Mesendoderm (in vitro differentiated cells): ENCODE results near the gene SLC6A1.

ENCODE experiments used
- DNase-seq: peaks from one replicate; pipeline ENCODE4 v3.0.0; 2013
- H2AK5ac ChIP-seq: 2 replicates; pipeline ENCODE4 v1.6.1; 2013; ENCODE audit warnings: low read length, inconsistent platforms
- H2BK120ac ChIP-seq: 2 replicates; pipeline ENCODE4 v1.6.1; 2013; ENCODE audit warnings: low read depth, mild to moderate bottlenecking, low read length, moderate library complexity, mixed read lengths
- H2BK15ac ChIP-seq: replicated peaks from 2 replicates; pipeline ENCODE4 v1.6.1; 2013; ENCODE audit warnings: low read depth, mild to moderate bottlenecking, moderate library complexity
- H2BK5ac ChIP-seq: 2 replicates; pipeline ENCODE4 v1.6.1; 2013; ENCODE audit warnings: low read length, inconsistent platforms
- H3K18ac ChIP-seq: 2 replicates; pipeline ENCODE4 v1.6.1; 2013; ENCODE audit warnings: mild to moderate bottlenecking, low read length, mixed read lengths
- H3K23ac ChIP-seq: one replicate; pipeline ENCODE4 v1.6.1; 2013; ENCODE audit warnings: low read length
- H3K27ac ChIP-seq: 2 replicates; pipeline ENCODE4 v1.5.1; 2013; ENCODE audit warnings: low read depth, mild to moderate bottlenecking, inconsistent platforms, low read length, moderate library complexity
- H3K27me3 ChIP-seq: 2 replicates; pipeline ENCODE4 v1.6.1; 2013; ENCODE audit warnings: low read length, control low read depth, mild to moderate bottlenecking, inconsistent platforms; ENCODE audit not compliant: insufficient read depth, poor library complexity
- H3K36me3 ChIP-seq: 2 replicates; pipeline ENCODE4 v1.6.1; 2013; ENCODE audit warnings: low read length, inconsistent platforms; ENCODE audit not compliant: control insufficient read depth, insufficient read depth
- H3K4ac ChIP-seq: one replicate; pipeline ENCODE4 v1.6.1; 2013; ENCODE audit warnings: low read depth, mild to moderate bottlenecking, low read length, moderate library complexity
- H3K4me1 ChIP-seq: 2 replicates; pipeline ENCODE4 v1.6.1; 2013; ENCODE audit warnings: low read depth, low read length, inconsistent platforms; ENCODE audit not compliant: control insufficient read depth
- H3K4me2 ChIP-seq: 2 replicates; pipeline ENCODE4 v1.6.1; 2013; ENCODE audit warnings: low read length
- H3K4me3 ChIP-seq: 2 replicates; pipeline ENCODE4 v1.5.1; 2013; ENCODE audit warnings: mild to moderate bottlenecking, low read length
- H3K56ac ChIP-seq: one replicate; pipeline ENCODE4 v1.6.1; 2013; ENCODE audit warnings: low read length
- H3K79me1 ChIP-seq: 2 replicates; pipeline ENCODE4 v1.6.1; 2013; ENCODE audit warnings: low read length, inconsistent platforms
- H3K79me2 ChIP-seq: 2 replicates; pipeline ENCODE4 v1.6.1; 2013; ENCODE audit warnings: mild to moderate bottlenecking, low read length; ENCODE audit not compliant: control insufficient read depth, insufficient read depth
- H3K9ac ChIP-seq: 2 replicates; pipeline ENCODE4 v1.6.1; 2013; ENCODE audit warnings: low read length, inconsistent platforms
- H4K5ac ChIP-seq: one replicate; pipeline ENCODE4 v1.6.1; 2013; ENCODE audit warnings: low read length
- H4K8ac ChIP-seq: one replicate; pipeline ENCODE4 v1.6.1; 2013; ENCODE audit warnings: low read depth, mild to moderate bottlenecking, control low read depth, low read length, moderate library complexity
- WGBS: extraction: QIAGEN DNeasy Blood & Tissue Kit; methylation state at CpG from one replicate; pipeline ENCODE4 v1.1.7; 2013; ENCODE audit warnings: low lambda C conversion rate, missing lambda C conversion rate; ENCODE audit not compliant: insufficient coverage; ENCODE audit errors: extremely low coverage; 5-methylcytosine and 5-hydroxymethylcytosine counted together

The SLC6A1 gene

GRCh38 chr3:10988001-10988665 is 4.4 kb upstream of the SLC6A1 start:
- Histone ChIP-seq H2BK15ac (no peak overlapping the region), H3K79me1 (no peaks in the 10 kb centered on the region), H3K4me2 (no peak overlapping the region), H2AK5ac (no peak overlapping the region), H3K27me3 (peaks cover 2% of the 10 kb centered on the region), H3K79me2 (no peaks in the 10 kb centered on the region), H3K56ac (peak overlapping the region; percentile 17), H3K36me3 (no peaks in the 10 kb centered on the region), H2BK120ac (no peak overlapping the region), H3K18ac (no peak overlapping the region), H3K23ac (no peak overlapping the region), H3K27ac (peak overlapping the region; percentile 30), H4K5ac (no peak overlapping the region), H2BK5ac (no peak overlapping the region), H3K4me3 (no peak overlapping the region), H3K9ac (no peak overlapping the region), H3K4ac (no peak overlapping the region), H3K4me1 (peaks cover 7% of the 10 kb centered on the region), H4K8ac (no peak overlapping the region)
- WGBS = no CpG with 5 or more reads among the region's 9 CpGs
- no peak for DNase-seq

GRCh38 chr3:10988991-10989484 is 3.5 kb upstream of the SLC6A1 start:
- no CpG with 5 or more reads among the region's 7 CpGs for WGBS
- Histone ChIP-seq H2AK5ac (no peak overlapping the region), H3K79me2 (no peaks in the 10 kb centered on the region), H3K27ac (no peak overlapping the region), H3K4me1 (peaks cover 7% of the 10 kb centered on the region), H2BK5ac (no peak overlapping the region), H2BK120ac (no peak overlapping the region), H3K4me3 (no peak overlapping the region), H3K27me3 (peaks cover 10% of the 10 kb centered on the region), H3K79me1 (no peaks in the 10 kb centered on the region), H3K9ac (no peak overlapping the region), H4K8ac (no peak overlapping the region), H3K4ac (no peak overlapping the region), H3K56ac (no peak overlapping the region), H3K18ac (no peak overlapping the region), H4K5ac (no peak overlapping the region), H3K23ac (no peak overlapping the region), H2BK15ac (no peak overlapping the region), H3K36me3 (no peaks in the 10 kb centered on the region), H3K4me2 (no peak overlapping the region)
- peak; percentile 53 for DNase-seq

GRCh38 chr3:10992943-10993728 is 588 bp downstream of the SLC6A1 start:
- H3K79me1 ChIP-seq = no peaks in the 10 kb centered on the region
- H3K9ac ChIP-seq = peak overlapping the region; percentile 42
- no peak overlapping the region for H3K4ac ChIP-seq
- H3K4me3 ChIP-seq = peak overlapping the region; percentile 22
- H3K79me2 ChIP-seq = no peaks in the 10 kb centered on the region
- H3K23ac ChIP-seq = peak overlapping the region; percentile 45
- no peak overlapping the region for H3K27ac ChIP-seq
- no peak overlapping the region for H4K5ac ChIP-seq
- no CpG with 5 or more reads among the region's 69 CpGs for WGBS
- no peak overlapping the region for H3K18ac ChIP-seq
- H3K4me1 ChIP-seq = peaks cover 4% of the 10 kb centered on the region
- H3K56ac ChIP-seq = peak overlapping the region; percentile 56
- H3K4me2 ChIP-seq = peak overlapping the region; percentile 64
- no peak overlapping the region for H2AK5ac ChIP-seq
- H4K8ac ChIP-seq = no peak overlapping the region
- H2BK5ac ChIP-seq = no peak overlapping the region
- no peak overlapping the region for H2BK15ac ChIP-seq
- no peak for DNase-seq
- no peaks in the 10 kb centered on the region for H3K36me3 ChIP-seq
- no peak overlapping the region for H2BK120ac ChIP-seq
- peaks cover 24% of the 10 kb centered on the region for H3K27me3 ChIP-seq

GRCh38 chr3:10993729-10994065 is 1.1 kb downstream of the SLC6A1 start:
- Histone ChIP-seq H2BK15ac (no peak overlapping the region), H3K4me2 (peak overlapping the region; percentile 64), H3K23ac (no peak overlapping the region), H3K4me1 (peaks cover 3% of the 10 kb centered on the region), H3K79me1 (no peaks in the 10 kb centered on the region), H3K4ac (no peak overlapping the region), H3K18ac (no peak overlapping the region), H3K9ac (peak overlapping the region; percentile 11), H3K56ac (peak overlapping the region; percentile 38), H4K5ac (no peak overlapping the region), H4K8ac (no peak overlapping the region), H3K27me3 (peaks cover 24% of the 10 kb centered on the region), H3K4me3 (no peak overlapping the region), H3K79me2 (no peaks in the 10 kb centered on the region), H2BK5ac (no peak overlapping the region), H2BK120ac (no peak overlapping the region), H2AK5ac (no peak overlapping the region), H3K36me3 (no peaks in the 10 kb centered on the region), H3K27ac (no peak overlapping the region)
- no CpG with 5 or more reads among the region's 9 CpGs for WGBS
- DNase-seq = no peak

GRCh38 chr3:10994306-10994705 is 1.8 kb downstream of the SLC6A1 start:
- Histone ChIP-seq H3K27me3 (peaks cover 24% of the 10 kb centered on the region), H3K56ac (no peak overlapping the region), H4K8ac (no peak overlapping the region), H3K27ac (no peak overlapping the region), H3K4me2 (no peak overlapping the region), H3K79me1 (no peaks in the 10 kb centered on the region), H2BK5ac (no peak overlapping the region), H2BK120ac (no peak overlapping the region), H3K9ac (no peak overlapping the region), H4K5ac (no peak overlapping the region), H3K4me1 (peaks cover 2% of the 10 kb centered on the region), H3K4ac (no peak overlapping the region), H3K18ac (no peak overlapping the region), H3K23ac (no peak overlapping the region), H2AK5ac (no peak overlapping the region), H2BK15ac (no peak overlapping the region), H3K4me3 (no peak overlapping the region), H3K79me2 (no peaks in the 10 kb centered on the region), H3K36me3 (no peaks in the 10 kb centered on the region)
- DNase-seq = no peak
- WGBS = no CpG with 5 or more reads among the region's 3 CpGs
